Measurements from ENCODE around the gene BTBD1.

Gene BTBD1

DNA sequence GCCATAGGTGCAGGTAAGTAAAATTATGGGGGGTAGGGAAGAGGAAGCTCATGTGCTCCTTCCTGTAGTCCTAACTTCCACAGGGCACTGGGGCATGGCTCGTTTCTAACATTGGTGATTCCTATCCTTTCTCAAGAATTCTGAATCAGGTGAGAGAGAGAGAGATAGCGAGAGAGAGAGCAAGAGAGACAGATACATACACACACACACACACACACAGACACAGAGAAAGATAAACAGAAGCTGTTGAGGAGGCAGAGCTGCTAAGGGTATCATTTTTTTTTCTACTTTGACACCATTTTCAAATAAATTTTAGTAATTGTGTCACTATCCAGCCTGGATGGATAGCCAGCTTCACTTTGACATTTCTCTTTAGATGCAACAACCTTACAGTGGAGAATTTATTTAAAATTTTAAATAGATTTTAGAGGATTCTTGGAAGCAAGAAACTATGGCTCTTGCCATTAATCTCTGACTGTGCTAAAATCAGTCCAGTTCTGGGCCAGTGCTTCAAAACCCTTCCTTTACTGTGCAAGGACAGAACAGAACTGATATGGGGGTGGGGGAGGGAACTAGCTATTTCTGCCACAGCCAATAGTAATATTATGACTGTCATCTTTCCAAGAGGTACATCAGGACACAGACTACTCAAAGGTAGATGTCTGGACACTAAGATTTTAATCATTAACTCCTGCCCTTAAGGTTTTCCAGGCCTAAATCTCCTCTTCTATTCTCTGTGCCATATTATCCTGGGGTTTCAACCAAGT lies 95.7 kb downstream of the BTBD1 start:
- CTCF ChIA-PET: interaction anchor here (0.5 to 1.7 kb wide), 5 partner anchors 8 to 122 kb away, joined by 3 to 6 read pairs (median 4); partner anchors contain the start of genes C15orf40 and RAMAC
- H3K4me3 ChIP-seq (ENCODE audit: low read depth, low read length): no peak overlapping the region

DNA sequence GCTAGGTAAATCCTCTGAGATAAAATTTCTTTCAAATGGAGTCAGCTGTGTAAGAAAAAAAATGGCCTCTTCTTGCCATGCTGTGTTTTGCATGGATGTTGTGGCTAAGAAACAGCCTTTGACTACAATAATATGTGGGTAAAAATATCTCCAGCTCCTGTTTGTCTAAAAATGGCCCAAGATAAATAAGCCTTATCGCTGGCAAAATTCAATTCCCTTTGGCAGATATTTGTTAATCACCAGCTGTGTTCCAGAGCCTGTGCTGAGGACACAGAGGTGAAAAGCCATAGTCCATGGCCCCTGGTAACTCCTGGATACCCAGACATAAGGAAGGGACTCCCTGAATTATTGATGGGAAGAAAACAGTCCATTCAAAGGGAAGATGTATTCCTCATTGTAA lies 96.4 kb downstream of the BTBD1 start:
- POLR2A ChIA-PET: no interaction called here
- no peaks in the 10 kb centered on the region for H3K36me3 ChIP-seq (ENCODE audit: control insufficient read depth in 2 of 2, insufficient read depth in 1 of 2, low read length in 2 of 2)
- no peaks in the 10 kb centered on the region for H3K9me3 ChIP-seq (ENCODE audit: control insufficient read depth, insufficient read depth, low read depth, low read length)
- no peak overlapping the region for H3K27ac ChIP-seq (ENCODE audit: extremely low read depth, low read depth, low read length)
- CTCF ChIA-PET: interaction anchor here (0.5 to 1.7 kb wide), 5 partner anchors 9 to 121 kb away, joined by 3 to 6 read pairs (median 4); partner anchors contain the start of genes C15orf40 and RAMAC
- no peak overlapping the region for H3K4me3 ChIP-seq (ENCODE audit: low read depth, low read length)
- TF ChIP-seq ZNF626 (tag by site-specific recombination; IDR thresholded peaks at IDR 0.05): no peak
- no peak for TF ChIP-seq ZNF555 (tag by site-specific recombination; conservative IDR thresholded peaks at IDR 0.05)
- TF ChIP-seq, protein P1, sequence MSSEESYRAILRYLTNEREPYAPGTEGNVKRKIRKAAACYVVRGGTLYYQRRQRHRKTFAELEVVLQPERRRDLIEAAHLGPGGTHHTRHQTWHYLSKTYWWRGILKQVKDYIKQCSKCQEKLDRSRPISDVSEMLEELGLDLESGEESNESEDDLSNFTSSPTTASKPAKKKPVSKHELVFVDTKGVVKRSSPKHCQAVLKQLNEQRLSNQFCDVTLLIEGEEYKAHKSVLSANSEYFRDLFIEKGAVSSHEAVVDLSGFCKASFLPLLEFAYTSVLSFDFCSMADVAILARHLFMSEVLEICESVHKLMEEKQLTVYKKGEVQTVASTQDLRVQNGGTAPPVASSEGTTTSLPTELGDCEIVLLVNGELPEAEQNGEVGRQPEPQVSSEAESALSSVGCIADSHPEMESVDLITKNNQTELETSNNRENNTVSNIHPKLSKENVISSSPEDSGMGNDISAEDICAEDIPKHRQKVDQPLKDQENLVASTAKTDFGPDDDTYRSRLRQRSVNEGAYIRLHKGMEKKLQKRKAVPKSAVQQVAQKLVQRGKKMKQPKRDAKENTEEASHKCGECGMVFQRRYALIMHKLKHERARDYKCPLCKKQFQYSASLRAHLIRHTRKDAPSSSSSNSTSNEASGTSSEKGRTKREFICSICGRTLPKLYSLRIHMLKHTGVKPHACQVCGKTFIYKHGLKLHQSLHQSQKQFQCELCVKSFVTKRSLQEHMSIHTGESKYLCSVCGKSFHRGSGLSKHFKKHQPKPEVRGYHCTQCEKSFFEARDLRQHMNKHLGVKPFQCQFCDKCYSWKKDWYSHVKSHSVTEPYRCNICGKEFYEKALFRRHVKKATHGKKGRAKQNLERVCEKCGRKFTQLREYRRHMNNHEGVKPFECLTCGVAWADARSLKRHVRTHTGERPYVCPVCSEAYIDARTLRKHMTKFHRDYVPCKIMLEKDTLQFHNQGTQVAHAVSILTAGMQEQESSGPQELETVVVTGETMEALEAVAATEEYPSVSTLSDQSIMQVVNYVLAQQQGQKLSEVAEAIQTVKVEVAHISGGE (tag by site-specific recombination; conservative IDR thresholded peaks at IDR 0.05; ENCODE audit: low read depth): no peak
- TF ChIP-seq, protein P2, sequence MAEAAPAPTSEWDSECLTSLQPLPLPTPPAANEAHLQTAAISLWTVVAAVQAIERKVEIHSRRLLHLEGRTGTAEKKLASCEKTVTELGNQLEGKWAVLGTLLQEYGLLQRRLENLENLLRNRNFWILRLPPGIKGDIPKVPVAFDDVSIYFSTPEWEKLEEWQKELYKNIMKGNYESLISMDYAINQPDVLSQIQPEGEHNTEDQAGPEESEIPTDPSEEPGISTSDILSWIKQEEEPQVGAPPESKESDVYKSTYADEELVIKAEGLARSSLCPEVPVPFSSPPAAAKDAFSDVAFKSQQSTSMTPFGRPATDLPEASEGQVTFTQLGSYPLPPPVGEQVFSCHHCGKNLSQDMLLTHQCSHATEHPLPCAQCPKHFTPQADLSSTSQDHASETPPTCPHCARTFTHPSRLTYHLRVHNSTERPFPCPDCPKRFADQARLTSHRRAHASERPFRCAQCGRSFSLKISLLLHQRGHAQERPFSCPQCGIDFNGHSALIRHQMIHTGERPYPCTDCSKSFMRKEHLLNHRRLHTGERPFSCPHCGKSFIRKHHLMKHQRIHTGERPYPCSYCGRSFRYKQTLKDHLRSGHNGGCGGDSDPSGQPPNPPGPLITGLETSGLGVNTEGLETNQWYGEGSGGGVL (tag by site-specific recombination; IDR thresholded peaks at IDR 0.05): no peak
- no peak for TF ChIP-seq ZNF114 (tag by site-specific recombination; IDR thresholded peaks at IDR 0.05)
- peaks cover 11% of the 10 kb centered on the region for H3K4me1 ChIP-seq (ENCODE audit: control insufficient read depth, insufficient read depth, low read length)

More for the DNA sequence above, 95.7 kb downstream of the BTBD1 start:
- Histone ChIP-seq H3K27ac (ENCODE audit: extremely low read depth, low read depth, low read length) (no peak overlapping the region), H3K4me1 (ENCODE audit: control insufficient read depth, insufficient read depth, low read length) (peaks cover 11% of the 10 kb centered on the region), H3K9me3 (ENCODE audit: control insufficient read depth, insufficient read depth, low read depth, low read length) (no peaks in the 10 kb centered on the region), H3K36me3 (ENCODE audit: control insufficient read depth in 2 of 2, insufficient read depth in 1 of 2, low read length in 2 of 2) (no peaks in the 10 kb centered on the region)
- POLR2A ChIA-PET: interaction anchor here (0.7 kb wide), 1 partner anchor 14 kb away, joined by 3 read pairs; the partner anchor contains the start of gene RAMAC
- TF ChIP-seq TCF7L2 (IDR thresholded peaks at IDR 0.05; ENCODE audit: borderline replicate concordance, low read depth, low read length) (no peak), ZNF404 (tag by site-specific recombination; IDR thresholded peaks at IDR 0.05) (no peak), ZNF138 (tag by site-specific recombination; IDR thresholded peaks at IDR 0.05; ENCODE audit: borderline replicate concordance) (no peak)

DNA sequence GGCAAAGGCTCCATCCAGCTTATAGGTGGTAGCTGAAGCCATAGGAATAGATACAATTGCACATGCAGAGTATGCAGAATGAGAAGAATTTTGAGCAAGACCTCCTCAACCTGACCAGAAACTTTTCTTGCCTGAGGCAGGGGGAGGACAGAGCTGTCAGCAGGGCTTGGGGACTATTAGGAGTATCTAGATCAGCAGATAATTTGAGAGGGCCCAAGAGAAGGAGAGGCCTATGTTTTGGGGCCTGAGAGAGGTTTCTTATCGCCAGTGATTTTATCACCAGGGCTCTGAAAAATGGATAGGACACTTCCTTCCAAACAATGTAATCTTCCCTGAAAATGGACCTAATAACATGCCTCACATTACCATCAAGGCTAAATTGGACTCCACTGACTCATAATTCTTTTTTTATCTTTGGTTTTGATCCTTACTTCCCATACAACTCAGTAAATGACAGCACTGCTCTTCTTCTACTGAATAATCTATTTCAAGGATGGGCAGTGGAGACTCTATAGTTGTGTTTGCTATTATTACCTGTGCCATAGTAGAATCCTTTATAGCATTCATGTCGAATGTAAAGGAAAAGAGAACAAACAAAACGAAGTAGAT lies 96.9 kb downstream of the BTBD1 start:
- no peak for TF ChIP-seq GLI4 (tag by site-specific recombination; IDR thresholded peaks at IDR 0.05)
- TF ChIP-seq TCF7L2 (IDR thresholded peaks at IDR 0.05; ENCODE audit: borderline replicate concordance, low read depth, low read length): peak; percentile 15; the same call in 1 of the 2 replicates
- TF ChIP-seq SP7 (tag by site-specific recombination; IDR thresholded peaks at IDR 0.05): peak; percentile 27; the same call in 1 of the 2 replicates
- TF ChIP-seq, protein P3, sequence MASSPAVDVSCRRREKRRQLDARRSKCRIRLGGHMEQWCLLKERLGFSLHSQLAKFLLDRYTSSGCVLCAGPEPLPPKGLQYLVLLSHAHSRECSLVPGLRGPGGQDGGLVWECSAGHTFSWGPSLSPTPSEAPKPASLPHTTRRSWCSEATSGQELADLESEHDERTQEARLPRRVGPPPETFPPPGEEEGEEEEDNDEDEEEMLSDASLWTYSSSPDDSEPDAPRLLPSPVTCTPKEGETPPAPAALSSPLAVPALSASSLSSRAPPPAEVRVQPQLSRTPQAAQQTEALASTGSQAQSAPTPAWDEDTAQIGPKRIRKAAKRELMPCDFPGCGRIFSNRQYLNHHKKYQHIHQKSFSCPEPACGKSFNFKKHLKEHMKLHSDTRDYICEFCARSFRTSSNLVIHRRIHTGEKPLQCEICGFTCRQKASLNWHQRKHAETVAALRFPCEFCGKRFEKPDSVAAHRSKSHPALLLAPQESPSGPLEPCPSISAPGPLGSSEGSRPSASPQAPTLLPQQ (tag by site-specific recombination; IDR thresholded peaks at IDR 0.05): no peak
- no peak for TF ChIP-seq ZNF544 (tag by site-specific recombination; IDR thresholded peaks at IDR 0.05)
- 0 out of 2 replicates have a peak, but pooled peaks have one; percentile 15 for TF ChIP-seq ZNF335 (tag by site-specific recombination; conservative IDR thresholded peaks at IDR 0.05)
- TF ChIP-seq ZNF341 (tag by site-specific recombination; IDR thresholded peaks at IDR 0.05; ENCODE audit: low read depth): no peak
- H3K9me3 ChIP-seq (ENCODE audit: control insufficient read depth, insufficient read depth, low read depth, low read length): no peaks in the 10 kb centered on the region
- no peak overlapping the region for H3K4me3 ChIP-seq (ENCODE audit: low read depth, low read length)
- POLR2A ChIA-PET: no interaction called here
- no peaks in the 10 kb centered on the region for H3K36me3 ChIP-seq (ENCODE audit: control insufficient read depth in 2 of 2, insufficient read depth in 1 of 2, low read length in 2 of 2)
- H3K27ac ChIP-seq (ENCODE audit: extremely low read depth, low read depth, low read length): no peak overlapping the region
- peaks cover 11% of the 10 kb centered on the region for H3K4me1 ChIP-seq (ENCODE audit: control insufficient read depth, insufficient read depth, low read length)
- CTCF ChIA-PET: interaction anchor here (0.6 to 1.7 kb wide), 3 partner anchors 9 to 41 kb away, joined by 3 to 6 read pairs (median 4); partner anchors contain the start of gene C15orf40

Data from HEK293 (cell line).